Measurements from ENCODE around the gene TBRG4.

DNA sequence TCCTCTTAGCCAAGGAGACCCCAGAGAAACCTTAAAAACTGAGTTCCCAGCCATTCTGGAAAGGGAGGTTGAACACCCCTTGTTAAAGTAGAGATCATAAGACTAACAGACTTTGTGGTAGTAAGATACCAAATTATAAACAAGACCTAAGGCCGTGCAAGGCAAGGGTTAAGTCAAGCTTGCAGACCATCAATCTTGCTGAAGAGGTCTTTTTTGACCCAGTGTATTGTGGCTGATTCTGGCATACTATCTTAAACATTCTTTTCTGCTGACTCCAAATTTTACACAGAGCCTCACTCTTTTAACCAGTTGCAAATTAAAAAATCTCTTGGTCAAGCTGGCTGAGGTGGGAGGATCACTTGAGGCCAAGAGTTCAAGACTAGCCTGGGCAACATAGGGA, 1.2 kb upstream of the TBRG4 start:
- TF ChIP-seq, protein P1, sequence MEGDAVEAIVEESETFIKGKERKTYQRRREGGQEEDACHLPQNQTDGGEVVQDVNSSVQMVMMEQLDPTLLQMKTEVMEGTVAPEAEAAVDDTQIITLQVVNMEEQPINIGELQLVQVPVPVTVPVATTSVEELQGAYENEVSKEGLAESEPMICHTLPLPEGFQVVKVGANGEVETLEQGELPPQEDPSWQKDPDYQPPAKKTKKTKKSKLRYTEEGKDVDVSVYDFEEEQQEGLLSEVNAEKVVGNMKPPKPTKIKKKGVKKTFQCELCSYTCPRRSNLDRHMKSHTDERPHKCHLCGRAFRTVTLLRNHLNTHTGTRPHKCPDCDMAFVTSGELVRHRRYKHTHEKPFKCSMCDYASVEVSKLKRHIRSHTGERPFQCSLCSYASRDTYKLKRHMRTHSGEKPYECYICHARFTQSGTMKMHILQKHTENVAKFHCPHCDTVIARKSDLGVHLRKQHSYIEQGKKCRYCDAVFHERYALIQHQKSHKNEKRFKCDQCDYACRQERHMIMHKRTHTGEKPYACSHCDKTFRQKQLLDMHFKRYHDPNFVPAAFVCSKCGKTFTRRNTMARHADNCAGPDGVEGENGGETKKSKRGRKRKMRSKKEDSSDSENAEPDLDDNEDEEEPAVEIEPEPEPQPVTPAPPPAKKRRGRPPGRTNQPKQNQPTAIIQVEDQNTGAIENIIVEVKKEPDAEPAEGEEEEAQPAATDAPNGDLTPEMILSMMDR (IDR thresholded peaks at IDR 0.05): no peak
- TF ChIP-seq POLR2A (IDR thresholded peaks at IDR 0.05): no peak
- no peak for TF ChIP-seq POLR2AphosphoS5 (IDR thresholded peaks at IDR 0.05; ENCODE audit: insufficient read depth in 1 of 2, low read depth in 1 of 2)

All from vagina (tissue), 2 donors.